MM.1S (cell line): ENCODE data around the gene SLC19A3.

ENCODE experiments used
- EZH2 ChIP-seq: fragments of 300-600 bp; sonication (generic); optimal IDR thresholded peaks from 2 replicates; pipeline ENCODE3; 2017; ENCODE audit warnings: low read depth, mild to moderate bottlenecking, antibody characterized with exemption, low read length, mixed read lengths
- TF ChIP-seq, protein P1 (sequence below): fragments of 300-600 bp; sonication (generic); IDR thresholded peaks from 2 replicates; pipeline ENCODE4 v1.5.1; 2016; ENCODE audit warnings: antibody characterized with exemption, low read length, mixed read lengths

GRCh38 chr2:227724394-227725039 lies 6.7 kb upstream of the SLC19A3 start, which contains the start of gene SCYGR6:
- TF ChIP-seq, protein P1, sequence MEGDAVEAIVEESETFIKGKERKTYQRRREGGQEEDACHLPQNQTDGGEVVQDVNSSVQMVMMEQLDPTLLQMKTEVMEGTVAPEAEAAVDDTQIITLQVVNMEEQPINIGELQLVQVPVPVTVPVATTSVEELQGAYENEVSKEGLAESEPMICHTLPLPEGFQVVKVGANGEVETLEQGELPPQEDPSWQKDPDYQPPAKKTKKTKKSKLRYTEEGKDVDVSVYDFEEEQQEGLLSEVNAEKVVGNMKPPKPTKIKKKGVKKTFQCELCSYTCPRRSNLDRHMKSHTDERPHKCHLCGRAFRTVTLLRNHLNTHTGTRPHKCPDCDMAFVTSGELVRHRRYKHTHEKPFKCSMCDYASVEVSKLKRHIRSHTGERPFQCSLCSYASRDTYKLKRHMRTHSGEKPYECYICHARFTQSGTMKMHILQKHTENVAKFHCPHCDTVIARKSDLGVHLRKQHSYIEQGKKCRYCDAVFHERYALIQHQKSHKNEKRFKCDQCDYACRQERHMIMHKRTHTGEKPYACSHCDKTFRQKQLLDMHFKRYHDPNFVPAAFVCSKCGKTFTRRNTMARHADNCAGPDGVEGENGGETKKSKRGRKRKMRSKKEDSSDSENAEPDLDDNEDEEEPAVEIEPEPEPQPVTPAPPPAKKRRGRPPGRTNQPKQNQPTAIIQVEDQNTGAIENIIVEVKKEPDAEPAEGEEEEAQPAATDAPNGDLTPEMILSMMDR: no peak
- no peak for TF ChIP-seq EZH2
